ENCODE measurements around the gene NPAS3.

DNA sequence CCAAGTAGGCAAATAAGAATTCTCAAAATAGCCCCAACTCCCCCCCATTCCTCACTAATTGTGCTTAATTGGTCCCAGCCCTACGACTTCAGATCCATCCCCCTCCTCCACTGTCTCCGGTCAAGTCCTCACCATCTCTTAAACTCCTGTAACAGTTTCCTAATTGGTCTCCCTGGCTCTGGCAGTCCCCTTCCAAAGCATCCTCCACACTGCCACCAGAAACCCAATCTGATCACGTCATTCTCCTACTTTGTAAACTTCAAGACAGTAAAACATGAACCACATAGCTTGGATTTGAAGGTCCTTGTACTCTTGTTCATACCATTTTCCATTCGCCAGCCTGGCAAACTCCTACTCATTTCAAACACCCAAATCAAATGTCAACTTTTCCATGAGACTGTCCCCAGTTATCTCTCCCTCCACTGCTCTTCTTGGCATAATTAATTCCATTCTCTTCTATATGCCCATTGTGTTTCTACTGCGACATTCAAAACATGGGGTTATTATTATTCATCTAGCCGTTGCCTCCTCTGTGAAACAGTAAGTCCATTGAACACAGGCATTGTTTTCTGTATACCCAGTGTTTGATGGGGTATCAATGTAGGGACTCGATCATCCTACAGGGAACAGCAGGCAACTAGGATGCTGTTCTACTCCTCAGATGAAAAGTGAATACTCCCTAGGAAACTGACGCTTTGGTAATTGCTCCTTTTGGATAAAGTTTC, 907.6 kb downstream of the NPAS3 start:
- TF ChIP-seq, protein P1, sequence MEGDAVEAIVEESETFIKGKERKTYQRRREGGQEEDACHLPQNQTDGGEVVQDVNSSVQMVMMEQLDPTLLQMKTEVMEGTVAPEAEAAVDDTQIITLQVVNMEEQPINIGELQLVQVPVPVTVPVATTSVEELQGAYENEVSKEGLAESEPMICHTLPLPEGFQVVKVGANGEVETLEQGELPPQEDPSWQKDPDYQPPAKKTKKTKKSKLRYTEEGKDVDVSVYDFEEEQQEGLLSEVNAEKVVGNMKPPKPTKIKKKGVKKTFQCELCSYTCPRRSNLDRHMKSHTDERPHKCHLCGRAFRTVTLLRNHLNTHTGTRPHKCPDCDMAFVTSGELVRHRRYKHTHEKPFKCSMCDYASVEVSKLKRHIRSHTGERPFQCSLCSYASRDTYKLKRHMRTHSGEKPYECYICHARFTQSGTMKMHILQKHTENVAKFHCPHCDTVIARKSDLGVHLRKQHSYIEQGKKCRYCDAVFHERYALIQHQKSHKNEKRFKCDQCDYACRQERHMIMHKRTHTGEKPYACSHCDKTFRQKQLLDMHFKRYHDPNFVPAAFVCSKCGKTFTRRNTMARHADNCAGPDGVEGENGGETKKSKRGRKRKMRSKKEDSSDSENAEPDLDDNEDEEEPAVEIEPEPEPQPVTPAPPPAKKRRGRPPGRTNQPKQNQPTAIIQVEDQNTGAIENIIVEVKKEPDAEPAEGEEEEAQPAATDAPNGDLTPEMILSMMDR (IDR thresholded peaks at IDR 0.05): no peak
- no peak for TF ChIP-seq POLR2A (IDR thresholded peaks at IDR 0.05)
